Colonic mucosa (tissue), 4 donors: ENCODE measurements around the gene STEAP2. TPM values are rescaled to one million over a fixed set of nuclear protein-coding genes. Genes with fewer than 3 reads are reported as not detected.

Experiments
- DNase-seq: peaks from one replicate; pipeline ENCODE4 v3.0.0-alpha.2; 2020
- H3K27ac ChIP-seq: fragments of 200-600 bp; one replicate; pipeline ENCODE4 v1.8.0; 2021
- H3K27me3 ChIP-seq: fragments of 200-600 bp; one replicate; pipeline ENCODE4 v1.8.0; 2021
- H3K36me3 ChIP-seq: fragments of 200-600 bp; one replicate; pipeline ENCODE4 v1.8.0; 2021
- H3K4me1 ChIP-seq: fragments of 200-600 bp; one replicate; pipeline ENCODE4 v1.8.0; 2021; ENCODE audit warnings: mild to moderate bottlenecking
- H3K4me3 ChIP-seq: fragments of 200-600 bp; one replicate; pipeline ENCODE4 v1.8.0; 2021
- H3K9ac ChIP-seq, 2 donors: one replicate each; pipeline ENCODE4 v1.7.0; 2013; ENCODE audit warnings: control low read depth in 2 of 2, low read depth in 2 of 2, low read length in 2 of 2
- H3K9me3 ChIP-seq: fragments of 200-600 bp; one replicate; pipeline ENCODE4 v1.8.0; 2021
- intact Hi-C: fragments of 100-400 bp; cut with DNase I; formaldehyde crosslinking; loops from one replicate; pipeline ENCODE4 v1.14.1; 2022
- total RNA-seq, 2 donors: library from RNA; stranded (reverse); fragmentation: NEBNext Ultra II Directional in 1 of 2; extraction: Animal tissue kit (Norgen Biotek cat#: 25700) in 1 of 2; gene quantifications; one replicate each; pipeline ENCODE4 v1.2.1, GENCODE V29; 2021
- TF ChIP-seq, protein P1 (sequence below): fragments of 200-600 bp; IDR thresholded peaks from one replicate; pipeline ENCODE4 v1.8.0; 2022; ENCODE audit warnings: antibody characterized with exemption, mild to moderate bottlenecking
- donor health status: healthy.
- donor health status: DM: no; HTN: no; CAD: no.
- donor health status: DM: no; HTN: no; CAD: no.

Gene STEAP2
- total RNA-seq, 2 donors from 2014 or later: 19.7 to 27.3 TPM

DNA sequence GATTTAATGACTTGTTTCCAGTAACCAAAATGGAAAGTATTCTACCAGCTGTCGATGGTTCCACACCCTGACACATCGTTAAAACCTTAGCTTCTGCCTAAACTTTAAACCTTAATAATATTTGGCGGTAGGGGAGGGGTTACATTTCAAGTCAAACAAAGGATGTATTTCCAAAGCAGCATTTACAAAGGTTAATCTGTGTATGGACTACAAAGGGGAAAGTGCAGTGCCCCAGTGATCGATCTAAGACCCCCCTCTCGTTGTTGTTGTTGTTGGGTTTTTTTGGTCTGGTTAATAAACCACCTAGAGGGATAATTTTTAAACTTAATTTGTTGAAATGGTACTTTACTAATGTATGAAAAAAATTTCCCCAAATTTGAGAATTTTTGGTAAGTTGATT is 1.1 kb upstream of the STEAP2 start:
- H3K9ac ChIP-seq: no peak overlapping the region
- H3K27ac ChIP-seq: no peak overlapping the region
- no peaks in the 10 kb centered on the region for H3K36me3 ChIP-seq
- intact Hi-C loops: no loop called here
- no peak overlapping the region for H3K4me3 ChIP-seq
- TF ChIP-seq, protein P1, sequence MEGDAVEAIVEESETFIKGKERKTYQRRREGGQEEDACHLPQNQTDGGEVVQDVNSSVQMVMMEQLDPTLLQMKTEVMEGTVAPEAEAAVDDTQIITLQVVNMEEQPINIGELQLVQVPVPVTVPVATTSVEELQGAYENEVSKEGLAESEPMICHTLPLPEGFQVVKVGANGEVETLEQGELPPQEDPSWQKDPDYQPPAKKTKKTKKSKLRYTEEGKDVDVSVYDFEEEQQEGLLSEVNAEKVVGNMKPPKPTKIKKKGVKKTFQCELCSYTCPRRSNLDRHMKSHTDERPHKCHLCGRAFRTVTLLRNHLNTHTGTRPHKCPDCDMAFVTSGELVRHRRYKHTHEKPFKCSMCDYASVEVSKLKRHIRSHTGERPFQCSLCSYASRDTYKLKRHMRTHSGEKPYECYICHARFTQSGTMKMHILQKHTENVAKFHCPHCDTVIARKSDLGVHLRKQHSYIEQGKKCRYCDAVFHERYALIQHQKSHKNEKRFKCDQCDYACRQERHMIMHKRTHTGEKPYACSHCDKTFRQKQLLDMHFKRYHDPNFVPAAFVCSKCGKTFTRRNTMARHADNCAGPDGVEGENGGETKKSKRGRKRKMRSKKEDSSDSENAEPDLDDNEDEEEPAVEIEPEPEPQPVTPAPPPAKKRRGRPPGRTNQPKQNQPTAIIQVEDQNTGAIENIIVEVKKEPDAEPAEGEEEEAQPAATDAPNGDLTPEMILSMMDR: no peak
- no peaks in the 10 kb centered on the region for H3K27me3 ChIP-seq
- no peaks in the 10 kb centered on the region for H3K4me1 ChIP-seq
- DNase-seq: no peak
- H3K9me3 ChIP-seq: no peaks in the 10 kb centered on the region

DNA sequence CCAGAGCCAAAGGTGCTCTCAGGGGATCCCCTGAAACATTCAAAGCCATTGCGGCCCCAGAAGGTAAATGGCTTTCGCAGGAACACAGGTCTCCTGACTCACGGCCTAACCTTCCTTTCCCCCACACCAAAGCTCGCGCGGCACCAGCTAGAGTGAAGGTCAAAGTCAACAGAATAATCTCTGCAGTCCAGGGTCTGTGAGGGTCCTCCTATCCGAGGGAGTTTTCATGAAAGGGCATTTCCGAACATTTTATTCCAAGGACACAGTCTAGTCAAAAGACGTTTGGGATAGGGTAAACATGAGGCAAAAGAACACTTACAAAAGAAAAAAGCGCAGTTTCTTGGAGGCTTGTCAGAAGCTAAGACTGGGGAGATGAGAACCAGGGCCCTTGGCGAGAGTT is 559 bp upstream of the STEAP2 start:
- H3K9me3 ChIP-seq: no peaks in the 10 kb centered on the region
- TF ChIP-seq, protein P1: no peak
- intact Hi-C loops: no loop called here
- H3K36me3 ChIP-seq: no peaks in the 10 kb centered on the region
- peak overlapping the region; percentile 80 for H3K27ac ChIP-seq
- H3K9ac ChIP-seq: peak overlapping the region; percentile 58 to 83
- DNase-seq: peak; percentile 51
- no peaks in the 10 kb centered on the region for H3K27me3 ChIP-seq
- H3K4me3 ChIP-seq: peak overlapping the region; percentile 65
- H3K4me1 ChIP-seq: no peaks in the 10 kb centered on the region

DNA sequence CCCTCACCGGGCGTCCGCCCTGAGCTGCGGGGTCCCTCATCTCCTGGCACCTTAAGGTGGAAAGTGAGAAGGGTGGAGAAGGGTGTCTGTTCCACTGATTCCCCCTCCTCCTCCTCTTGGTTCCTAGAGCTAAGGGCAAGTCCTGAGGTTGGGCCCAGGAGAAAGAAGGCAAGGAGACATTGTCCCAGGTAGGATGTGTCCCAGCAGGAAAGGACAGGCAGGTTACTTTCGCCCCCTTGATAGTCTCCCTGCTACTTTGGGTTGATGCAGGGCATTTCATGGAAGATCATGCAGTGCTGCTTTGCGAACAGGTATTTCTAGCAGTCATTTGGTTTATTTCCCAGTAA is 582 bp downstream of the STEAP2 start:
- DNase-seq: peak; percentile 46
- Histone ChIP-seq H3K9ac (peak overlapping the region; percentile 59 to 83), H3K36me3 (no peaks in the 10 kb centered on the region), H3K27ac (peak overlapping the region; percentile 80), H3K4me1 (no peaks in the 10 kb centered on the region), H3K4me3 (peak overlapping the region; percentile 65), H3K27me3 (no peaks in the 10 kb centered on the region), H3K9me3 (no peaks in the 10 kb centered on the region)
- intact Hi-C loops: no loop called here
- TF ChIP-seq, protein P1: no peak

DNA sequence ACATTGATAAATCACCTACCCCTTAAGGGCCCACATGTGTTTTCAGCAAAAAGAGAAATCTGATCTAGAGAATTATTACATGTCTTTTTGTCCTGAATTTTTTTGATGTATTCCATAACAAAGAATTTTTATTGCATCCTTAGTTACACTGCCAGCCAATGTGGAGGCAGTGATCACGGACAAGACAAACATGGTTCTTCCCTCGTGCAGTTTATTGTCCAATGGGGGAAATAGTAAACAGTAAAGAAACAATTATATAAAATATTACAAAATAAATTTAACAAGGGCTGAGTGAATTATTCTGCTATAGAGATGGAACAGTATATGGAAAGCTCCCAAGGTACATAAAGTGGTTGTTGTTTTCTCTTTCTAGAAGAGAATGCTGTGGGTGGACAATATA is 2.0 kb downstream of the STEAP2 start:
- no peak overlapping the region for H3K4me3 ChIP-seq

DNA sequence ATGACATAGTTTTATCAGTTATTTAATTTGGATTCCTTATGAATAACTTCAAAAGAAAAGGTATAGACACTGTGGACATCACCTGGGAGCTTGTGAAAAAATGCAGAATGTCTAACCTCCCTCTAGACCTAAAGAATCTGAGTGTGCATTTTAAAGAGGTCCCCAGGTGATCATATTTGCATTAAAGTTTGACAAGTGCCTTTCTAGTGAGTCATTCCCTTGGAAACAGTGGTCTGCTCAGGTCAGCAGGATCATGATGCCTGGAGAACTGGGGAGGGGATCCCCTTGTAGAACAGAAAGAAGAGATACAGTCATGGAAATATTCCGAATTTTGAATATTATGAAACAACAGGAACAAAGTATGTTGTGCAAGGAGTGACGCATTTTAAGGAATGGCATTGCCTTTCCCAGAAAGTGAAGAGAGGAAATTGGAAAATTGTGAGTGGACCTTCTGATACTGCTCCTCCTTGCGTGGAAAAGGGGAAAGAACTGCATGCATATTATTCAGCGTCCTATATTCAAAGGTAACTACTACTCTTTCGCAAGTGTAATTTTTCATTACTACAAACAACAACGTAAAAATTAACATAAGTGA is 4.6 kb downstream of the STEAP2 start:
- intact Hi-C loops: no loop called here

More for the DNA sequence above, 2.0 kb downstream of the STEAP2 start:
- no peaks in the 10 kb centered on the region for H3K27me3 ChIP-seq
- intact Hi-C loops: no loop called here
- no peaks in the 10 kb centered on the region for H3K9me3 ChIP-seq
- no peaks in the 10 kb centered on the region for H3K36me3 ChIP-seq
- H3K4me1 ChIP-seq: no peaks in the 10 kb centered on the region
- TF ChIP-seq, protein P1: no peak
- no peak overlapping the region for H3K9ac ChIP-seq
- DNase-seq: no peak
- H3K27ac ChIP-seq: no peak overlapping the region

More for the DNA sequence above, 4.6 kb downstream of the STEAP2 start:
- no peaks in the 10 kb centered on the region for H3K4me1 ChIP-seq
- TF ChIP-seq, protein P1: no peak
- H3K36me3 ChIP-seq: no peaks in the 10 kb centered on the region
- H3K4me3 ChIP-seq: no peak overlapping the region
- H3K9me3 ChIP-seq: no peaks in the 10 kb centered on the region
- H3K27ac ChIP-seq: no peak overlapping the region
- no peak for DNase-seq
- H3K27me3 ChIP-seq: no peaks in the 10 kb centered on the region
- H3K9ac ChIP-seq: no peak overlapping the region
